C4-2B (cell line): ENCODE results near the gene TLX2.
"Not testable (repeated sequence)": the region's sequence is repeated elsewhere in the genome, so short reads cannot be mapped to it uniquely, and the experiment has no call there.

Experiments used
- H3K27ac ChIP-seq: fragments of 450-650 bp; 2 replicates; pipeline ENCODE4 v1.5.1; 2017
- CTCF ChIP-seq: fragments of 450-650 bp; conservative IDR thresholded peaks from 2 replicates; pipeline ENCODE4 v1.5.1; 2017; ENCODE audit warnings: mild to moderate bottlenecking
- ZFX ChIP-seq: fragments of 450-650 bp; IDR thresholded peaks from 2 replicates; pipeline ENCODE4 v1.6.1; 2017

TLX2 gene

DNA sequence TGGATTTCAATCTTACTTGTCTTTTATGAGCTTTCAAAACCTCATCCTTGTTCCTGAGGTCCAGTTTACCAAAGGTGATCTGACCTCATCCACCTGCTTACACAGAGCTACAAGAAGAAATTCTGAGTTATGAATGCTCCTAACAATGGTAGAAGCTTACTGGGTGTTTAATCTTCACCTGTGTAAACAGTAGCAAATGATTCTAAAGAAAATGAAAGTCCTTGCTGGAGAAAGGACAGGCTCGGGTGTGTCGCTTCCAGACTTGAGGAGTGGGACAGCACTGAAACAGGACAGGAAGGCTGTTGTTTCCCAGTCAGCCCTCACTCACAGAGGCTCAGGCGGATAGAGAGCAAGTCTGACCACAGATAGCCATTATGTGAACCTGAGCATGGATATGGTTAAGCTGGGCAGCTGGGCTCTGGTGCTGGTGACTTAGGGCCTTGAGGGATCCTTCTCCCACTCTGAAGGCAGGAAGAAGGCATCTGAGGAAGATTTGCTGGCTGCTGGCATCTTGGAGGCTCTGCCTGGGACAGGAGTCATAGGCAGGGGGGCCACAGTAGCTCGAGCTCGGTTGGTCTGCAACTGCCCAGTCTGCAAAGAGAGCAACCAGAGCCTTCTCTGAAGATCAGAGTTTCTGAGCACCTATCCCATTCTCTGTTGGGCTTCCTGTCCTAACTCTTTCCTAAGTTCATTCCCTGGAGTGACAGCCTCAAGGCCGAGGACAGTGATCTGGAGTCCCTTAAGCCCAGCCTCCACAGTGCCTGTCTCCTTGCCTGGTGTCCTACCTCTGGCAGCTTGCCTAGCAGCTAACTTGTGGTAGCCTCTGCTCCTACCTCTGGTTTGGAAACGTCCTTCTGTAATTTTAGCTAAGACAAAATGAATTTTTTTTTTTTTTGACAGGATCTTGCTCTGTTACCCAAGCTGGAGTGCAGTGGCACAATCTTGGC lies 44.3 kb downstream of the TLX2 start:
- H3K27ac ChIP-seq: no peak overlapping the region
- TF ChIP-seq CTCF (no peak), ZFX (no peak)

DNA sequence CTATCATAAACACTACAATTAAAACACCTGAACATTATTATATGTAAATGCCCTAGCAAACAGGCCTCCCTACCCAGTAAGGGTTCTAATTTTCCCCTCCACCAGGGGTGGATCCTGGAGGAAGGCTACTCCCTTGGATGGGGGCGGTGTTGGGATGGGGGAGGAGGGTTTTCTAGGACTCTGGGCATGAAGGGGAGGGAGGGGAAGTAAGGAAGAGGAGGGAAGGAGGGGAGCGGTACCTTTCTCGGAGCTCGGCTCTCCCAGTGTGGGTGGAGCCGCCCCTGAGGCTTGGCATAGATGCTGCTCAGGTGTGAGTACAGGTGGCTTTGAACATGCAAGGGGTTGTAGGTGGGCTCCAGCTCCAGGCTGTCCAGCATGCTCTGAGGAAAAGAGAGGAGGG lies 45.7 kb downstream of the TLX2 start:
- no peak overlapping the region for H3K27ac ChIP-seq
- TF ChIP-seq ZFX: no peak
- no peak for TF ChIP-seq CTCF

- no peak for TF ChIP-seq ZFX
- TF ChIP-seq CTCF: no peak
Measured at GRCh38 chr2:74560591-74560990, 46.3 kb downstream of the TLX2 start.

DNA sequence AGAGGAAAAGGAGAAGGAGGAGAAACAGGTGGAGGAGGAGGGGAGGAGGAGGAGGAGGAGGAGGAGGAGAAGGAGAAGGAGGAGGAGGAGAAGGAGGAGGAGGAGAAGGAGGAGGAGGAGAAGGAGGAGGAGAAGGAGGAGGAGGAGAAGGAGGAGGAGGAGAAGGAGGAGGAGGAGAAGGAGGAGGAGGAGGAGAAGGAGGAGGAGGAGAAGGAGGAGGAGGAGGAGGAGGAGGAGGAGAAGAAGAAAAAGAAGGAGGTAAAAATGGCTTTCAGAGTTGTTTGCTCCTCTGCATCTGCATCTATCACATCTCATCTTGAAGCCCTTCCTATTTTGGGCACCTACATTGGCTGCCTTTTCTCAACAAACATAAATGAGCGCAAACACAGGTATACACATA lies 46.8 kb downstream of the TLX2 start:
- not testable (repeated sequence) for H3K27ac ChIP-seq

More at GRCh38 chr2:74560591-74560990, 46.3 kb downstream of the TLX2 start:
- H3K27ac ChIP-seq: no peak overlapping the region

DNA sequence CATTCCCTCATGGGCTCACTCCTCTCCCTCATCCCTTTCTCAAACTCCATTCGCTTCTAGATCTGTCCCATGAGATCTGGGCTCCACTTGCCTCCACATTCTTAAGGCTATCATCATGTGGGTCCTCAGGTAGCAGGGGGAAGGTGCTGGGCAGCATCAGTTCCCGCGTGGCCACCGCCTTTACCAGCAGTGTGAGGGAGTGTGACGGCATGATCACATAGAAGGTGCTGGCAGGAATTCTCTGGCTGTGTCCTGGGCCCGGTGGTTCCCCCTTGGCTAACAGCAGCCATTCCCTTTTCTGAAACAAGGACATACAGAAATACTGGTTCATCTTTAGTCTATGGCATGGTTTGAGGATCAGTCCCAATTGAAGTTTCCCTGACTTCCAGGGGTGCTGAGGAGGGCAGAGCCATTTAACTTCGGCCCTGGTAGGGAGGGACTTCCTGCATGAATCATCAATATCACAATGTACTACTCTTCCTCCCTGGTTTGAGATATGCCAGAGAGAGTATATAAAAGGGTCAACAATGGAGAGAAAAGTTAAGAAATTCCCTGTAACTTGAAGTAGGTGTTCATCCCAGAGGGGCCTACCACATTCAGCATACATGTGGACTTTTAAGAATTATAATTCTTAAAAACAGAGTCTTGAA lies 48.0 kb downstream of the TLX2 start:
- H3K27ac ChIP-seq: no peak overlapping the region

GRCh38 chr2:74564222-74564621 lies 50.0 kb downstream of the TLX2 start:
- H3K27ac ChIP-seq: no peak overlapping the region
- TF ChIP-seq CTCF (no peak), ZFX (no peak)

More for the DNA sequence above, 48.0 kb downstream of the TLX2 start:
- TF ChIP-seq CTCF: no peak
- no peak for TF ChIP-seq ZFX

DNA sequence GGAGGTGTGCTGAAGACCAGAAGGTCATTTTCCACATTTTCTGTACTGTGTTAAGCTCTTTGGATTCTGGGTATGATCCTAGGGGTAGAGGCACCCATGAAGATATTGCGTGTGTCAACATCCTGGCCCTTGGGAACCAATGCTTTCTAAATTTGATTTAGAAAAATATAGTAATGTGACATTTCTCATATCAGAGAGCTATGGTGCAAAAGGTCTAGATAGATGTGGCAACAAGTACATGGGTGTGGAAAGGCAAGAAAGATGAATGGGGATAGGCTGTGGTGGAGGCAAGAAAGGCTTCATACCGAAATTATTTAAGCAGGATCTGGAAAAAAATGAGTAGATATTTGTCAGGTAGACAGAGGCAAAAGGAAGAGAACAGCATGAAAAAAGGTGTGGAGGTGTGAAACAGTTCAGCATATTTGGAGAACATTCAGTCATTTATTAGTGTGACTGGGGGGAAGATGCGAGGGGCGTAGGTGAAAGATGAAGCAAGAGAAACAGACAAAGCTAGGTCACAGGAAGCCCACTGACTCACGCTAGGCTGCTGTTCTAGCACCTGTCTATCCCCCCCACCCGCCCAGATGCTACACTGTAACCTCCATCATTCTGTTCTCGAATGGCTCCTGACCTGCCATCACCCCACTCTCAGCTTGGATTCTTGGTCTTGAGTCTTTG lies 52.0 kb downstream of the TLX2 start:
- TF ChIP-seq CTCF (no peak), ZFX (no peak)
- no peak overlapping the region for H3K27ac ChIP-seq
